Gastrocnemius medialis (tissue), 4 donors: ENCODE results near the gene C17orf58.

ENCODE experiments used
- POLR2A ChIP-seq, 2 donors: fragments of 450-650 bp; IDR thresholded peaks; one replicate each; pipeline ENCODE4 v1.6.1; 2017; ENCODE audit warnings: antibody characterized with exemption in 2 of 2, mild to moderate bottlenecking in 2 of 2, moderate library complexity in 2 of 2
- TF ChIP-seq, protein P1 (sequence below), 5 experiments: fragments of 450-650 bp in 3 of 5; fragments of 200-600 bp in 2 of 5; sonication (generic) in 2 of 5; IDR thresholded peaks in 4 of 5; conservative IDR thresholded peaks in 1 of 5; 1 replicate in 4 of 5; 2 replicates in 1 of 5; pipeline ENCODE4 v1.5.1; 2016 to 2019; ENCODE audit warnings: antibody characterized with exemption in 5 of 5, mild to moderate bottlenecking in 3 of 5, moderate library complexity in 3 of 5

DNA sequence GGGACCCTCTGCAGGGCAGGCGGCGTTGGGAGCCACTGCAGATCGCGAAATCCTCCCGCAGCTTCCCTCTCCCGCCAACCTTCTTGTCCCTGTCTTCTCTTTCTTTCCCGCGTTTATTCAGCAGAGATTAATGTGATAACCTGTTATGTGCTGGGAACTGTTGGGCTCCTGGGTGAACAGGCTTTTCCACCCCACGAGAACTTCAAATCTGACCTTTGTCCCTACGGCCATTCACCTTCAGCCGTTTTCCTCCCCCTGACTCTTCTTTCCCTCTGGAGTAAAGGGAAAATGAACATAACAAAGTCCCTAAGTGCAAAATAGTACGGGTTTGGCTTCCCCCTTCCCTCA is 24.1 kb upstream of the C17orf58 start:
- TF ChIP-seq POLR2A (IDR thresholded peaks at IDR 0.05), result no peak
- TF ChIP-seq, protein P1, sequence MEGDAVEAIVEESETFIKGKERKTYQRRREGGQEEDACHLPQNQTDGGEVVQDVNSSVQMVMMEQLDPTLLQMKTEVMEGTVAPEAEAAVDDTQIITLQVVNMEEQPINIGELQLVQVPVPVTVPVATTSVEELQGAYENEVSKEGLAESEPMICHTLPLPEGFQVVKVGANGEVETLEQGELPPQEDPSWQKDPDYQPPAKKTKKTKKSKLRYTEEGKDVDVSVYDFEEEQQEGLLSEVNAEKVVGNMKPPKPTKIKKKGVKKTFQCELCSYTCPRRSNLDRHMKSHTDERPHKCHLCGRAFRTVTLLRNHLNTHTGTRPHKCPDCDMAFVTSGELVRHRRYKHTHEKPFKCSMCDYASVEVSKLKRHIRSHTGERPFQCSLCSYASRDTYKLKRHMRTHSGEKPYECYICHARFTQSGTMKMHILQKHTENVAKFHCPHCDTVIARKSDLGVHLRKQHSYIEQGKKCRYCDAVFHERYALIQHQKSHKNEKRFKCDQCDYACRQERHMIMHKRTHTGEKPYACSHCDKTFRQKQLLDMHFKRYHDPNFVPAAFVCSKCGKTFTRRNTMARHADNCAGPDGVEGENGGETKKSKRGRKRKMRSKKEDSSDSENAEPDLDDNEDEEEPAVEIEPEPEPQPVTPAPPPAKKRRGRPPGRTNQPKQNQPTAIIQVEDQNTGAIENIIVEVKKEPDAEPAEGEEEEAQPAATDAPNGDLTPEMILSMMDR (IDR thresholded peaks at IDR 0.05 in 4 of 5, conservative IDR thresholded peaks at IDR 0.05 in 1 of 5), result no peak
